ENCODE measurements around the gene HINFP.

Gene HINFP

GRCh38 chr11:119147604-119148333 is 26.4 kb downstream of the HINFP start:
- H3K4me3 ChIP-seq (ENCODE audit: insufficient read depth, low read depth, low read length), result no peak overlapping the region
- H3K36me3 ChIP-seq (ENCODE audit: control insufficient read depth, insufficient read depth, low read length), result no peaks in the 10 kb centered on the region
- H3K9me3 ChIP-seq (ENCODE audit: control insufficient read depth, low read length), result no peaks in the 10 kb centered on the region
- H3K4me1 ChIP-seq (ENCODE audit: control insufficient read depth, insufficient read depth, low read length), result peaks cover 13% of the 10 kb centered on the region
- 32 to 38% methylated on average over 6 of the region's 6 CpGs for WGBS, 2 experiments
- H3K27me3 ChIP-seq (ENCODE audit: control insufficient read depth, insufficient read depth, low read length, poor library complexity, severe bottlenecking), result peaks cover 68% of the 10 kb centered on the region
- H3K27ac ChIP-seq (ENCODE audit: insufficient read depth, low read depth, low read length, poor library complexity, severe bottlenecking), result no peak overlapping the region

GRCh38 chr11:119148720-119149017 is 27.3 kb downstream of the HINFP start:
- Histone ChIP-seq H3K27me3 (ENCODE audit: control insufficient read depth, insufficient read depth, low read length, poor library complexity, severe bottlenecking) (peaks cover 68% of the 10 kb centered on the region), H3K36me3 (ENCODE audit: control insufficient read depth, insufficient read depth, low read length) (no peaks in the 10 kb centered on the region), H3K9me3 (ENCODE audit: control insufficient read depth, low read length) (no peaks in the 10 kb centered on the region), H3K27ac (ENCODE audit: insufficient read depth, low read depth, low read length, poor library complexity, severe bottlenecking) (no peak overlapping the region), H3K4me1 (ENCODE audit: control insufficient read depth, insufficient read depth, low read length) (peaks cover 13% of the 10 kb centered on the region), H3K4me3 (ENCODE audit: insufficient read depth, low read depth, low read length) (peak overlapping the region; percentile 52)
- 1% methylated on average over 16 of the region's 16 CpGs for WGBS, 2 experiments

- Histone ChIP-seq H3K9me3 (ENCODE audit: control insufficient read depth, low read length) (no peaks in the 10 kb centered on the region), H3K27me3 (ENCODE audit: control insufficient read depth, insufficient read depth, low read length, poor library complexity, severe bottlenecking) (peaks cover 68% of the 10 kb centered on the region), H3K36me3 (ENCODE audit: control insufficient read depth, insufficient read depth, low read length) (no peaks in the 10 kb centered on the region), H3K4me1 (ENCODE audit: control insufficient read depth, insufficient read depth, low read length) (peaks cover 13% of the 10 kb centered on the region), H3K4me3 (ENCODE audit: insufficient read depth, low read depth, low read length) (peak within 1 kb of the TSS; percentile 52), H3K27ac (ENCODE audit: insufficient read depth, low read depth, low read length, poor library complexity, severe bottlenecking) (no peak within 1 kb of the TSS)
- 0 to 1% methylated on average over 72 of the region's 73 CpGs for WGBS, 2 experiments
Measured at GRCh38 chr11:119149018-119149785, 27.8 kb downstream of the HINFP start, which contains the start of gene ABCG4. Gene ABCG4 (plus strand): TSS chr11:119149052. CDS start chr11:119149966, 914 bp downstream.

GRCh38 chr11:119149786-119150275 is 28.5 kb downstream of the HINFP start:
- Histone ChIP-seq H3K9me3 (ENCODE audit: control insufficient read depth, low read length) (no peaks in the 10 kb centered on the region), H3K27me3 (ENCODE audit: control insufficient read depth, insufficient read depth, low read length, poor library complexity, severe bottlenecking) (peaks cover 68% of the 10 kb centered on the region), H3K36me3 (ENCODE audit: control insufficient read depth, insufficient read depth, low read length) (no peaks in the 10 kb centered on the region), H3K4me3 (ENCODE audit: insufficient read depth, low read depth, low read length) (peak overlapping the region; percentile 52), H3K4me1 (ENCODE audit: control insufficient read depth, insufficient read depth, low read length) (peaks cover 13% of the 10 kb centered on the region), H3K27ac (ENCODE audit: insufficient read depth, low read depth, low read length, poor library complexity, severe bottlenecking) (no peak overlapping the region)
- WGBS, 2 experiments, result 6% methylated on average over 33 of the region's 33 CpGs

- no peaks in the 10 kb centered on the region for H3K36me3 ChIP-seq (ENCODE audit: control insufficient read depth, insufficient read depth, low read length)
- H3K9me3 ChIP-seq (ENCODE audit: control insufficient read depth, low read length), result no peaks in the 10 kb centered on the region
- peaks cover 53% of the 10 kb centered on the region for H3K27me3 ChIP-seq (ENCODE audit: control insufficient read depth, insufficient read depth, low read length, poor library complexity, severe bottlenecking)
- no peak overlapping the region for H3K4me3 ChIP-seq (ENCODE audit: insufficient read depth, low read depth, low read length)
- WGBS, 2 experiments, result 79 to 84% methylated on average over 9 of the region's 9 CpGs
- H3K27ac ChIP-seq (ENCODE audit: insufficient read depth, low read depth, low read length, poor library complexity, severe bottlenecking), result no peak overlapping the region
- peaks cover 13% of the 10 kb centered on the region for H3K4me1 ChIP-seq (ENCODE audit: control insufficient read depth, insufficient read depth, low read length)
Measured at GRCh38 chr11:119152043-119152442, 30.7 kb downstream of the HINFP start.

GRCh38 chr11:119152604-119153003 is 31.2 kb downstream of the HINFP start:
- H3K4me3 ChIP-seq (ENCODE audit: insufficient read depth, low read depth, low read length), result no peak overlapping the region
- no peaks in the 10 kb centered on the region for H3K9me3 ChIP-seq (ENCODE audit: control insufficient read depth, low read length)
- H3K4me1 ChIP-seq (ENCODE audit: control insufficient read depth, insufficient read depth, low read length), result peaks cover 13% of the 10 kb centered on the region
- 91 to 92% methylated on average over 4 of the region's 4 CpGs for WGBS, 2 experiments
- H3K27me3 ChIP-seq (ENCODE audit: control insufficient read depth, insufficient read depth, low read length, poor library complexity, severe bottlenecking), result peaks cover 47% of the 10 kb centered on the region
- H3K27ac ChIP-seq (ENCODE audit: insufficient read depth, low read depth, low read length, poor library complexity, severe bottlenecking), result no peak overlapping the region
- no peaks in the 10 kb centered on the region for H3K36me3 ChIP-seq (ENCODE audit: control insufficient read depth, insufficient read depth, low read length)

- peaks cover 41% of the 10 kb centered on the region for H3K27me3 ChIP-seq (ENCODE audit: control insufficient read depth, insufficient read depth, low read length, poor library complexity, severe bottlenecking)
- H3K4me1 ChIP-seq (ENCODE audit: control insufficient read depth, insufficient read depth, low read length), result peaks cover 7% of the 10 kb centered on the region
- H3K36me3 ChIP-seq (ENCODE audit: control insufficient read depth, insufficient read depth, low read length), result no peaks in the 10 kb centered on the region
- WGBS, 2 experiments, result 77 to 87% methylated on average over 9 of the region's 9 CpGs
- no peak overlapping the region for H3K4me3 ChIP-seq (ENCODE audit: insufficient read depth, low read depth, low read length)
- H3K27ac ChIP-seq (ENCODE audit: insufficient read depth, low read depth, low read length, poor library complexity, severe bottlenecking), result no peak overlapping the region
- no peaks in the 10 kb centered on the region for H3K9me3 ChIP-seq (ENCODE audit: control insufficient read depth, low read length)
Measured at GRCh38 chr11:119153049-119153818, 31.9 kb downstream of the HINFP start.

GRCh38 chr11:119154178-119154577 is 32.8 kb downstream of the HINFP start:
- Histone ChIP-seq H3K27me3 (ENCODE audit: control insufficient read depth, insufficient read depth, low read length, poor library complexity, severe bottlenecking) (peaks cover 31% of the 10 kb centered on the region), H3K27ac (ENCODE audit: insufficient read depth, low read depth, low read length, poor library complexity, severe bottlenecking) (no peak overlapping the region), H3K4me3 (ENCODE audit: insufficient read depth, low read depth, low read length) (no peak overlapping the region), H3K9me3 (ENCODE audit: control insufficient read depth, low read length) (no peaks in the 10 kb centered on the region), H3K36me3 (ENCODE audit: control insufficient read depth, insufficient read depth, low read length) (no peaks in the 10 kb centered on the region), H3K4me1 (ENCODE audit: control insufficient read depth, insufficient read depth, low read length) (peaks cover 6% of the 10 kb centered on the region)
- WGBS, 2 experiments, result 93% methylated on average over 6 of the region's 6 CpGs

- 57 to 60% methylated on average over 8 of the region's 8 CpGs for WGBS, 2 experiments
- H3K9me3 ChIP-seq (ENCODE audit: control insufficient read depth, low read length), result no peaks in the 10 kb centered on the region
- H3K4me1 ChIP-seq (ENCODE audit: control insufficient read depth, insufficient read depth, low read length), result no peaks in the 10 kb centered on the region
- no peak overlapping the region for H3K27ac ChIP-seq (ENCODE audit: insufficient read depth, low read depth, low read length, poor library complexity, severe bottlenecking)
- H3K27me3 ChIP-seq (ENCODE audit: control insufficient read depth, insufficient read depth, low read length, poor library complexity, severe bottlenecking), result peaks cover 14% of the 10 kb centered on the region
- no peaks in the 10 kb centered on the region for H3K36me3 ChIP-seq (ENCODE audit: control insufficient read depth, insufficient read depth, low read length)
- H3K4me3 ChIP-seq (ENCODE audit: insufficient read depth, low read depth, low read length), result no peak overlapping the region
Measured at GRCh38 chr11:119155733-119156492, 34.5 kb downstream of the HINFP start.

All from ectodermal cell (in vitro differentiated cells).